Stimulated activated CD8-positive, alpha-beta memory T cell treated with anti-CD3 and anti-CD28 coated beads, Interleukin-12 subunit alpha, Interleukin-12 subunit beta, amount 100 ng/mL, for 1 hour (primary cell): ENCODE results near the gene CEBPZOS.

Source experiments
- DNase-seq: peaks from one replicate; pipeline ENCODE4 v3.0.0-alpha.2; 2020; ENCODE audit warnings: low read depth

The CEBPZOS gene

GRCh38 chr2:37232131-37232933 lies 36.0 kb downstream of the CEBPZOS start:
- DNase-seq: no peak

DNA sequence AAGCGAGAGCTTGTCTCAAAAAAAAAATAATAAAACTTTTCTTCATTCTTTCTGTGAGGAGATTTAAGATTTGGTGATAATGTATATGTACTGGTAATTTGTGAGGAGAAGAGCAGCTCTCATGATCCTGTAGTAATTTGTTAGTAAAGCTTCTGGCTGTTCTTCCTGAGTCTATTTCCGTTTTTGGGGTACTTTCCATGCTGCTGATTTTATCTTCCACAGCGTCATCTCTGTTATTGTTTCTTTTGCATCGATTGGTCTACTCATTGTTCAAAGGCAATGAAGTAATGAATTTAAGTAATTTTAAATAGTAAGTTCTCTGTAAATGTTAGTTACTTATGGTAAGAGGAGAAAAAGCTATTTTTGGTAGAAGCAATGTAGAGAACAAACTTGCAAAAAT lies 47.1 kb downstream of the CEBPZOS start:
- no peak for DNase-seq

DNA sequence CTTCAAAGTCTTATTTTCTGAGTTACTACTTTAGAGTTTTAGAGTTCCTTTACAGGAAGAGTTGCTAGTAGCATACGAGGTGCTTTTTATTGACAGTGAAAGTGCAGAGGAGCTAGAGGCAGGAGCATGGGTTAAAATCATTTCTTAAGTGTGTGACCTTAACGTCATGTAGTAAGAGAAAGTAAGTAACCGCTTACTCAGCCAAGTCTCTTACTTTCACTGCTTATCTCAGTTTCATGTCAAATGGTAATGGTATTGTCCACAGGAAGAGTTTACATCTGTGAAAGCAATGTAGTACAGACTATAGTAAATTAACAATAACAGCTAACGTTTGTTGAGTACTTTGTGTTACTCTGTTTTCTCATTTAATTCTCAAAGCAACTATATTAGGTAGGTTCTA lies 47.7 kb downstream of the CEBPZOS start:
- DNase-seq: no peak

GRCh38 chr2:37244755-37245154 lies 48.5 kb downstream of the CEBPZOS start:
- no peak for DNase-seq

GRCh38 chr2:37246205-37246604 lies 49.9 kb downstream of the CEBPZOS start:
- no peak for DNase-seq

- DNase-seq: no peak
Observed at GRCh38 chr2:37250869-37251740, 54.8 kb downstream of the CEBPZOS start.
